T-helper 22 cell (primary cell): ENCODE results near the gene CLSTN2.

Experiments
- DNase-seq: peaks from one replicate; pipeline ENCODE4 v3.0.0-alpha.2; 2020; ENCODE audit warnings: low read depth

Gene CLSTN2

GRCh38 chr3:140378571-140379340, 443.8 kb downstream of the CLSTN2 start:
- no peak for DNase-seq

- DNase-seq: no peak
These were observed 449.2 kb downstream of the CLSTN2 start for GRCh38 chr3:140384028-140384771.

- DNase-seq: no peak
These were observed 449.9 kb downstream of the CLSTN2 start for GRCh38 chr3:140384876-140385275.

GRCh38 chr3:140386357-140387100, 451.5 kb downstream of the CLSTN2 start:
- DNase-seq: no peak

- no peak for DNase-seq
These were observed 452.3 kb downstream of the CLSTN2 start for GRCh38 chr3:140387244-140387643.

- DNase-seq: no peak
These were observed 453.4 kb downstream of the CLSTN2 start for GRCh38 chr3:140388202-140388922.

- no peak for DNase-seq
These were observed 456.1 kb downstream of the CLSTN2 start for GRCh38 chr3:140391061-140391460.

- no peak for DNase-seq
These were observed 459.6 kb downstream of the CLSTN2 start for GRCh38 chr3:140394488-140395133.

GRCh38 chr3:140395134-140396075, 460.4 kb downstream of the CLSTN2 start:
- DNase-seq: no peak

GRCh38 chr3:140396110-140396509, 461.1 kb downstream of the CLSTN2 start:
- DNase-seq: no peak

GRCh38 chr3:140397847-140398246, 462.9 kb downstream of the CLSTN2 start:
- DNase-seq: no peak

GRCh38 chr3:140398387-140398786, 463.4 kb downstream of the CLSTN2 start:
- DNase-seq: no peak

- no peak for DNase-seq
These were observed 464.9 kb downstream of the CLSTN2 start for GRCh38 chr3:140399871-140400270.

GRCh38 chr3:140403079-140403478, 468.1 kb downstream of the CLSTN2 start:
- no peak for DNase-seq

- DNase-seq: no peak
These were observed 468.6 kb downstream of the CLSTN2 start for GRCh38 chr3:140403608-140404007.

GRCh38 chr3:140406655-140407054, 471.7 kb downstream of the CLSTN2 start:
- no peak for DNase-seq

GRCh38 chr3:140408252-140408651, 473.3 kb downstream of the CLSTN2 start:
- no peak for DNase-seq

- no peak for DNase-seq
These were observed 481.7 kb downstream of the CLSTN2 start for GRCh38 chr3:140416666-140417065.

- DNase-seq: no peak
These were observed 485.8 kb downstream of the CLSTN2 start for GRCh38 chr3:140420621-140421357.

- DNase-seq: no peak
These were observed 486.9 kb downstream of the CLSTN2 start for GRCh38 chr3:140421884-140422283.
